ENCODE measurements around the gene UAP1. TPM values are rescaled to one million over a fixed set of nuclear protein-coding genes. Genes with fewer than 3 reads are reported as not detected.
A peak's percentile ranks its signal among the peaks of the same experiment; 100 is the strongest.

The UAP1 gene
- total RNA-seq, 2 donors from 2014 or later = 70.4 to 284 TPM

DNA sequence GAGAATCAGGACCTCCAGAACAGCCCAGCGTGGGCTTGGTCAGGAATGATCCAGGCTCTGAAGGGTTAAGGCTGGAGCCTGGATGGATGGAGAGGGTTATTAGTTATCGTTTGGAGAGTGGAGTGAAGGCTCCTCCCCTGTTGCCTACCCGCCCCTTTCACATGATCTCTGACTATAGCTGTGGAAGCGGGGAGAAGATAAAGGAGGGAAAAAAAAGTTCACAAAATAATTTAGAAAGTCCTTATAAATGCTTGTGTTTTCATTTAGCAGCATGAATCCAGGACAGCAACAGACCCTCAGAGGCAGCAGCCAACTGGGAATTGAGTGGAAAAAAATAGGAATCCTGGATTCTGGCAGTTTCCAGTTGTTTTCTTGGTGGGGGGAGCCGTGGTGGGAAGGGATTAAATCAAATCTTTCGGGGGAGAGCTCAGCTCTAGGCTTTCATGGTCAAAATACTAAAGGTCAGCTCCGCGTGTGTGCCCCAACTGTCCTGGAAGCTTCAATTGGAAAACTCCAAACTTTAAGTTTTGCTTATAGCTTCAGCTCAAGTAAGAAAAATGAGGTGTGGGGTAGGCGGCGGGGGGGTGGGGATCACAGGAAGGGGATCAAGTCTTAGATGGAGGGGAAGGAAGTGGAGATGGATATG, 70.1 kb downstream of the UAP1 start:
- peak overlapping the region; percentile 86 to 91 for H3K27ac ChIP-seq
- peak overlapping the region; percentile 78 for H3K4me3 ChIP-seq
- peaks cover 7 to 49% of the 10 kb centered on the region in 2 donors for H3K4me1 ChIP-seq (ENCODE audit: control insufficient read depth in 1 of 2, low read depth in 2 of 2)
- TF ChIP-seq, protein P1, sequence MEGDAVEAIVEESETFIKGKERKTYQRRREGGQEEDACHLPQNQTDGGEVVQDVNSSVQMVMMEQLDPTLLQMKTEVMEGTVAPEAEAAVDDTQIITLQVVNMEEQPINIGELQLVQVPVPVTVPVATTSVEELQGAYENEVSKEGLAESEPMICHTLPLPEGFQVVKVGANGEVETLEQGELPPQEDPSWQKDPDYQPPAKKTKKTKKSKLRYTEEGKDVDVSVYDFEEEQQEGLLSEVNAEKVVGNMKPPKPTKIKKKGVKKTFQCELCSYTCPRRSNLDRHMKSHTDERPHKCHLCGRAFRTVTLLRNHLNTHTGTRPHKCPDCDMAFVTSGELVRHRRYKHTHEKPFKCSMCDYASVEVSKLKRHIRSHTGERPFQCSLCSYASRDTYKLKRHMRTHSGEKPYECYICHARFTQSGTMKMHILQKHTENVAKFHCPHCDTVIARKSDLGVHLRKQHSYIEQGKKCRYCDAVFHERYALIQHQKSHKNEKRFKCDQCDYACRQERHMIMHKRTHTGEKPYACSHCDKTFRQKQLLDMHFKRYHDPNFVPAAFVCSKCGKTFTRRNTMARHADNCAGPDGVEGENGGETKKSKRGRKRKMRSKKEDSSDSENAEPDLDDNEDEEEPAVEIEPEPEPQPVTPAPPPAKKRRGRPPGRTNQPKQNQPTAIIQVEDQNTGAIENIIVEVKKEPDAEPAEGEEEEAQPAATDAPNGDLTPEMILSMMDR (IDR thresholded peaks at IDR 0.05) = no peak
- H3K9me3 ChIP-seq = no peaks in the 10 kb centered on the region
- ATAC-seq (ENCODE audit: insufficient number of reproducible peaks, low FRiP score, low read depth) = no peak
- H3K27me3 ChIP-seq (replicated peaks; ENCODE audit: insufficient read depth) = no peaks in the 10 kb centered on the region
- DNase-seq (ENCODE audit: low spot score) = no peak
- no peaks in the 10 kb centered on the region for H3K36me3 ChIP-seq

DNA sequence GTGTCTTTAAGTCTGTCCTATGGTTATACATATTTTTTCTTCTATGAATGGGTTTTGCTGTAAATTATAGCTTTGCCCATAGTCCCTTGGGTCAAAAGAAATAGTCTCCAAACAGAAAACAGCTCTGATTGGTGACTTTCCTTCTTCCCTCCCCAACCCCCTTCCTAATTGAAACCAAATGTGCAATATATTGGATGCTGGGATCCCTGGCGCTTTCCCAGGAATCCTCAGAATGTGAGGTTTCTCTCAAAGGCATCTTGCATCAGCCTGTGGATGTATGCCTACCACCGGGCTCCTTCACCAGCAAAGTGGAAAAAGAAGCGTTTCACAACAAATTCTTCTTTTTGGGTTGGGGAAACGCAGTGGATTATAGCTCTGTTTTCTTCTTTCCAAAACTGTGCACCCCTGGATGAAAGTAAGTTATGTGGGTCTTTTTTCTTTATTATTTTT, 70.7 kb downstream of the UAP1 start, which contains the start of gene DDR2:
Gene DDR2, plus strand, starts transcription at position 248 of the 450 bp plus-strand sequence. CDS start 86,600 bp downstream, outside the sequence.
- H3K4me3 ChIP-seq = peak within 1 kb of the TSS; percentile 78
- no peaks in the 10 kb centered on the region for H3K9me3 ChIP-seq
- no peaks in the 10 kb centered on the region for H3K36me3 ChIP-seq
- TF ChIP-seq, protein P1 (IDR thresholded peaks at IDR 0.05) = no peak
- H3K27ac ChIP-seq = peak within 1 kb of the TSS; percentile 86 to 91
- ATAC-seq (ENCODE audit: insufficient number of reproducible peaks, low FRiP score, low read depth) (no peak), DNase-seq (ENCODE audit: low spot score) (peak; percentile 43)
- H3K27me3 ChIP-seq (replicated peaks; ENCODE audit: insufficient read depth) = no peaks in the 10 kb centered on the region
- H3K4me1 ChIP-seq (ENCODE audit: control insufficient read depth in 1 of 2, low read depth in 2 of 2) = peaks cover 7 to 48% of the 10 kb centered on the region in 2 donors

DNA sequence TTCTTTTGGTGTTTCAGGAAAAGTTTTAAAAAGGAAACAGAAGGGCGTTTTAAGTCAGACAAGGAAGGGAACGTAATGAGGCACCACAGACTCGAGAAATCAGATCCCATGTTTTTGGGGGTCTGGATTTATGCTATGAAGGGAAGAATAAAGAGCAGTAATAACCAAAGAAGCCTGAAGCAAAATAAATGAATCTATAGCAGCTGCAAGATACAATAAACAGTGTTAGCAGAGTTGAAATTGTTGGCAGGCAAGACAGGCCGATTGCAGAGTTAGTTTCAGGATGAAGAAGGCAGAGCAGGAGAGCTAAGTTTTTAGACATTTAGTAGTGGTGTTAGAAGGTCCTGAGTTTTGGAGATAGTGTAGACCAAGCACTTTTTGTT, 71.2 kb downstream of the UAP1 start:
- H3K4me1 ChIP-seq (ENCODE audit: control insufficient read depth in 1 of 2, low read depth in 2 of 2) = peaks cover 7 to 44% of the 10 kb centered on the region in 2 donors
- ATAC-seq (ENCODE audit: insufficient number of reproducible peaks, low FRiP score, low read depth) (no peak), DNase-seq (ENCODE audit: low spot score) (no peak)
- TF ChIP-seq, protein P1 (IDR thresholded peaks at IDR 0.05) = no peak
- H3K36me3 ChIP-seq = no peaks in the 10 kb centered on the region
- H3K4me3 ChIP-seq = peak overlapping the region; percentile 78
- peak overlapping the region; percentile 86 to 91 for H3K27ac ChIP-seq
- H3K27me3 ChIP-seq (replicated peaks; ENCODE audit: insufficient read depth) = no peaks in the 10 kb centered on the region
- no peaks in the 10 kb centered on the region for H3K9me3 ChIP-seq

DNA sequence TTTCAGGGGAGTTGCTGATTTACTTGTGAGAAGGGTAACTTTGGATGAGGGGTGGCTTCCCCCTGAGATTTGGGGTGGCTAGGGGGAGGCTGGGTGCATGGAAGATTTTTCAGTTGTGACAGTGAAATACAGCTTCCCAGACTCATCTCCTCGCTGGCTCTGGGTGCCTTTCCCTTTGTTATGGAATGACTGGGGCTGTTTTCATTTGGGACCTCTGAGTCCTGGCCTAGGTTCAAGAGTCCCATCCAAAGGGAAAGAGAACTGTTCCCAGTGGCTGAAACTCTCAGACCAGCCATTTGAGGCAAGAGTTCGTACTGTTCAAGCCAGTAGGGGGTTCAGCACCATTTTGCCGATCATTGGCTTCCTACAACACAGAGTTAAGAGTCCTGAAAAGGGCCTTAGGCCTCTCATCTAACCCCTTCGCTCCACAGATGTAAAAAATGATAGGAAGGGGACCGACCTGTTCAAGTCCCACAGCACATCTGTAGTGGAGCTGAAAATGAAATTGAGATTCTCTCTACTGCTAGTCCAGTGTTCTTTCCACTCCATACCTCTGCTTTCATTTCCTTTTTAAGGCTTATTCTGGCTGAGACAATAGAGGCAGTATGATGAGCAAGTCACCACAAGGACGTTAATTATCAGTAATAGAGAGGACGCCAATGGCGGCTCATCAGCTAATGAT, 71.7 kb downstream of the UAP1 start:
- Histone ChIP-seq H3K27ac (peak overlapping the region; percentile 86 to 91), H3K27me3 (replicated peaks; ENCODE audit: insufficient read depth) (no peaks in the 10 kb centered on the region), H3K4me3 (peak overlapping the region; percentile 78), H3K36me3 (no peaks in the 10 kb centered on the region), H3K4me1 (ENCODE audit: control insufficient read depth in 1 of 2, low read depth in 2 of 2) (peaks cover 7 to 44% of the 10 kb centered on the region in 2 donors), H3K9me3 (no peaks in the 10 kb centered on the region)
- DNase-seq (ENCODE audit: low spot score) (no peak), ATAC-seq (ENCODE audit: insufficient number of reproducible peaks, low FRiP score, low read depth) (peak; percentile 42)
- TF ChIP-seq, protein P1 (IDR thresholded peaks at IDR 0.05) = no peak

DNA sequence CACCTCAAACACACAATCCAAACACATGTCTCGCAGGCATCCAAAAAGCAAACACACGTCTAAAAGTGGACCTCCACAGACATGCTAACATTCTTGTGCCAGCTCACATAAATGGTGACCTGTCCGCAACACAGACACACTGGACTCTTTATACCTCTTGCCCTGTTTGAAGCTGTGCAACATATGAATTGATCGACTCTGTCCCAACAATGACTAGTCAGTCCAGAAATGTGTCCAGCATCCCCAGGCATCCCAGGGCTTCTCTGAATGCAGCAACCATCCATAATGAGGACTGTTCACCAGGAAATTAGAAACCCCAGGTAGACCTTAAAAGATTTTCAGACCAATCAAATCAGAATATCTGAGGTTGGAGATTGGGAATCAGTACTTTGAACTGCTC, 73.9 kb downstream of the UAP1 start:
- H3K36me3 ChIP-seq = no peaks in the 10 kb centered on the region
- H3K4me3 ChIP-seq = peak overlapping the region; percentile 78
- H3K9me3 ChIP-seq = no peaks in the 10 kb centered on the region
- peak overlapping the region in 1 of 2 donors; percentile 9 for H3K27ac ChIP-seq
- H3K27me3 ChIP-seq (replicated peaks; ENCODE audit: insufficient read depth) = no peaks in the 10 kb centered on the region
- H3K4me1 ChIP-seq (ENCODE audit: control insufficient read depth in 1 of 2, low read depth in 2 of 2) = peaks cover 7 to 37% of the 10 kb centered on the region in 2 donors
- no peak for ATAC-seq (ENCODE audit: insufficient number of reproducible peaks, low FRiP score, low read depth)
- TF ChIP-seq, protein P1 (IDR thresholded peaks at IDR 0.05) = no peak
- no peak for DNase-seq (ENCODE audit: low spot score)
